IPS-NIHi11 (cell line): ENCODE measurements around the gene LCE2C.
"Not testable (repeated sequence)": the region's sequence is repeated elsewhere in the genome, so short reads cannot be mapped to it uniquely, and the experiment has no call there.

Experiments
- DNase-seq: peaks from one replicate; pipeline ENCODE4 v3.0.0; 2012; ENCODE audit warnings: mixed read lengths, low spot score

The LCE2C gene

GRCh38 chr1:152674983-152675382, at the start of gene LCE2C:
Gene LCE2C (plus strand): TSS chr1:152675279. CDS start chr1:152676016, 737 bp downstream.
- DNase-seq: not testable (repeated sequence)

GRCh38 chr1:152626744-152627143, 48.3 kb upstream of the LCE2C start:
- DNase-seq: no peak

- no peak for DNase-seq
Measured at GRCh38 chr1:152630596-152630995, 44.5 kb upstream of the LCE2C start.

GRCh38 chr1:152640351-152640750, 34.7 kb upstream of the LCE2C start:
- no peak for DNase-seq

- DNase-seq: no peak
Measured at GRCh38 chr1:152643945-152644344, 31.1 kb upstream of the LCE2C start.

GRCh38 chr1:152645146-152645545, 29.9 kb upstream of the LCE2C start:
- no peak for DNase-seq

- DNase-seq: no peak
Measured at GRCh38 chr1:152646656-152647055, 28.4 kb upstream of the LCE2C start.

- peak; percentile 55 for DNase-seq
Measured at GRCh38 chr1:152654110-152654509, 21.0 kb upstream of the LCE2C start.

- no peak for DNase-seq
Measured at GRCh38 chr1:152656459-152656858, 18.6 kb upstream of the LCE2C start.

GRCh38 chr1:152657677-152658076, 17.4 kb upstream of the LCE2C start:
- no peak for DNase-seq

GRCh38 chr1:152658649-152659048, 16.4 kb upstream of the LCE2C start:
- no peak for DNase-seq

GRCh38 chr1:152663098-152663497, 12.0 kb upstream of the LCE2C start, which contains the start of gene LCE2D:
Gene LCE2D (plus strand): TSS chr1:152663380. CDS start chr1:152664106, 726 bp downstream.
- no peak for DNase-seq

GRCh38 chr1:152666171-152666570, 8.9 kb upstream of the LCE2C start:
- DNase-seq: not testable (repeated sequence)

GRCh38 chr1:152667648-152668047, 7.4 kb upstream of the LCE2C start:
- no peak for DNase-seq

GRCh38 chr1:152673016-152673415, 2.1 kb upstream of the LCE2C start:
- no peak for DNase-seq

GRCh38 chr1:152679459-152679858, 4.4 kb downstream of the LCE2C start:
- DNase-seq: no peak

GRCh38 chr1:152681616-152682015, 6.5 kb downstream of the LCE2C start:
- DNase-seq: no peak

GRCh38 chr1:152683846-152684245, 8.8 kb downstream of the LCE2C start:
- DNase-seq: no peak

- not testable (repeated sequence) for DNase-seq
Measured at GRCh38 chr1:152685823-152686222, 10.7 kb downstream of the LCE2C start, which contains the start of gene LCE2B. Gene LCE2B (plus strand): TSS chr1:152686123. CDS start chr1:152686844, 721 bp downstream.

- no peak for DNase-seq
Measured at GRCh38 chr1:152697701-152698600, 22.9 kb downstream of the LCE2C start, which contains the start of gene LCE2A. Gene LCE2A (plus strand): TSS chr1:152698345. CDS start chr1:152698902, 557 bp downstream.

GRCh38 chr1:152699746-152700145, 24.7 kb downstream of the LCE2C start:
- no peak for DNase-seq

GRCh38 chr1:152707860-152708259, 32.8 kb downstream of the LCE2C start, which contains the start of gene LCE4A:
Gene LCE4A (plus strand): TSS chr1:152708160. CDS start chr1:152709076, 916 bp downstream.
- no peak for DNase-seq

- no peak for DNase-seq
Measured at GRCh38 chr1:152718238-152718637, 43.2 kb downstream of the LCE2C start.
